ENCODE data around the gene SORL1-AS1. TPM values are rescaled to one million over a fixed set of nuclear protein-coding genes. Genes with fewer than 3 reads are reported as not detected.
A peak's percentile ranks its signal among the peaks of the same experiment; 100 is the strongest.
"Not testable (repeated sequence)": the region's sequence is repeated elsewhere in the genome, so short reads cannot be mapped to it uniquely, and the experiment has no call there.

SORL1-AS1 gene

GRCh38 chr11:121415856-121416255 lies 36.9 kb downstream of the SORL1-AS1 start:
- intact Hi-C loops (cut with DNase I), result loop anchor here (10.0 kb wide), 1 partner anchor 81 kb away; no protein-coding TSS in a partner anchor
- no peak for DNase-seq
- no peak for ATAC-seq (ENCODE audit: poor library complexity)

- ATAC-seq (ENCODE audit: poor library complexity), result peak; percentile 38
- intact Hi-C loops (cut with DNase I), result loop anchor here (10.0 kb wide), 1 partner anchor 80 kb away; no protein-coding TSS in a partner anchor
- no peak for DNase-seq
Observed at GRCh38 chr11:121414141-121414913, 38.4 kb downstream of the SORL1-AS1 start.

- ATAC-seq (ENCODE audit: poor library complexity) (no peak), DNase-seq (no peak)
- intact Hi-C loops (cut with DNase I), result loop anchor here (10.0 kb wide), 1 partner anchor 78 kb away; no protein-coding TSS in a partner anchor
Observed at GRCh38 chr11:121412711-121413415, 39.9 kb downstream of the SORL1-AS1 start.

GRCh38 chr11:121412000-121412587 lies 40.7 kb downstream of the SORL1-AS1 start:
- ATAC-seq (ENCODE audit: poor library complexity), result no peak
- DNase-seq, result no peak
- intact Hi-C loops (cut with DNase I), result loop anchor here (10.0 kb wide), 1 partner anchor 77 kb away; no protein-coding TSS in a partner anchor

- intact Hi-C loops (cut with DNase I), result loop anchor here (10.0 kb wide), 1 partner anchor 77 kb away; no protein-coding TSS in a partner anchor
Observed at GRCh38 chr11:121411330-121411729, 41.4 kb downstream of the SORL1-AS1 start.

GRCh38 chr11:121410041-121410440 lies 42.7 kb downstream of the SORL1-AS1 start:
- DNase-seq; ATAC-seq (ENCODE audit: poor library complexity): not testable (repeated sequence)
- intact Hi-C loops (cut with DNase I), result loop anchor here (10.0 kb wide), 1 partner anchor 75 kb away; no protein-coding TSS in a partner anchor

More at GRCh38 chr11:121411330-121411729, 41.4 kb downstream of the SORL1-AS1 start:
- not testable (repeated sequence) for DNase-seq; ATAC-seq (ENCODE audit: poor library complexity)

- no peak for DNase-seq
- intact Hi-C loops (cut with DNase I), result no loop called here
- ATAC-seq (ENCODE audit: poor library complexity), result no peak
Observed at GRCh38 chr11:121408830-121409229, 43.9 kb downstream of the SORL1-AS1 start.

GRCh38 chr11:121406291-121406690 lies 46.5 kb downstream of the SORL1-AS1 start:
- DNase-seq, result no peak
- ATAC-seq (ENCODE audit: poor library complexity), result no peak

GRCh38 chr11:121405646-121406045 lies 47.1 kb downstream of the SORL1-AS1 start:
- intact Hi-C loops (cut with DNase I), result no loop called here
- ATAC-seq (ENCODE audit: poor library complexity) (no peak), DNase-seq (no peak)

More at GRCh38 chr11:121406291-121406690, 46.5 kb downstream of the SORL1-AS1 start:
- intact Hi-C loops (cut with DNase I), result no loop called here

- DNase-seq, result no peak
- ATAC-seq (ENCODE audit: poor library complexity), result no peak
- intact Hi-C loops (cut with DNase I), result no loop called here
Observed at GRCh38 chr11:121394785-121395184, 58.0 kb downstream of the SORL1-AS1 start.

GRCh38 chr11:121393855-121394254 lies 58.9 kb downstream of the SORL1-AS1 start:
- intact Hi-C loops (cut with DNase I), result no loop called here
- ATAC-seq (ENCODE audit: poor library complexity) (no peak), DNase-seq (no peak)

- DNase-seq, result no peak
- ATAC-seq (ENCODE audit: poor library complexity), result no peak
- intact Hi-C loops (cut with DNase I), result no loop called here
Observed at GRCh38 chr11:121391914-121392313, 60.9 kb downstream of the SORL1-AS1 start.

- intact Hi-C loops (cut with DNase I), result no loop called here
- DNase-seq (peak; percentile 70), ATAC-seq (ENCODE audit: poor library complexity) (peak; percentile 94)
Observed at GRCh38 chr11:121389651-121390050, 63.1 kb downstream of the SORL1-AS1 start.

Other genes starting within 250 kb of the SORL1-AS1 start
- gene SC5D, start 160.2 kb downstream of the SORL1-AS1 start, total RNA-seq, result 18.0 TPM
- gene SORL1, start 653 bp downstream of the SORL1-AS1 start, total RNA-seq, result 4.7 TPM